Measurements from ENCODE around the gene IGF1R.
"Not testable (repeated sequence)": the region's sequence is repeated elsewhere in the genome, so short reads cannot be mapped to it uniquely, and the experiment has no call there.

Gene IGF1R

GRCh38 chr15:98617328-98617980 is 30.9 kb upstream of the IGF1R start:
- no peaks in the 10 kb centered on the region for H3K9me3 ChIP-seq (ENCODE audit: control insufficient read depth, low read length)

GRCh38 chr15:98618576-98618975 is 29.8 kb upstream of the IGF1R start:
- H3K27me3 ChIP-seq (replicated peaks; ENCODE audit: control insufficient read depth, insufficient read depth, low read length, poor library complexity, severe bottlenecking) = peaks cover 17% of the 10 kb centered on the region
- not testable (repeated sequence) for H3K36me3 ChIP-seq (ENCODE audit: control insufficient read depth, insufficient read depth, low read length); H3K27ac ChIP-seq (ENCODE audit: insufficient read depth, low read length, poor library complexity, severe bottlenecking); H3K4me3 ChIP-seq (ENCODE audit: insufficient read depth, low read depth, low read length, poor library complexity, severe bottlenecking); DNase-seq; H3K4me1 ChIP-seq (ENCODE audit: control insufficient read depth, insufficient read depth, low read length, poor library complexity, severe bottlenecking); H3K9me3 ChIP-seq (ENCODE audit: control insufficient read depth, low read length)

More at GRCh38 chr15:98617328-98617980, 30.9 kb upstream of the IGF1R start:
- H3K27me3 ChIP-seq (replicated peaks; ENCODE audit: control insufficient read depth, insufficient read depth, low read length, poor library complexity, severe bottlenecking) = peaks cover 17% of the 10 kb centered on the region
- no peak for DNase-seq
- H3K36me3 ChIP-seq (ENCODE audit: control insufficient read depth, insufficient read depth, low read length) = no peaks in the 10 kb centered on the region
- no peak overlapping the region for H3K4me3 ChIP-seq (ENCODE audit: insufficient read depth, low read depth, low read length, poor library complexity, severe bottlenecking)
- H3K27ac ChIP-seq (ENCODE audit: insufficient read depth, low read length, poor library complexity, severe bottlenecking) = no peak overlapping the region
- H3K4me1 ChIP-seq (ENCODE audit: control insufficient read depth, insufficient read depth, low read length, poor library complexity, severe bottlenecking) = no peaks in the 10 kb centered on the region

DNA sequence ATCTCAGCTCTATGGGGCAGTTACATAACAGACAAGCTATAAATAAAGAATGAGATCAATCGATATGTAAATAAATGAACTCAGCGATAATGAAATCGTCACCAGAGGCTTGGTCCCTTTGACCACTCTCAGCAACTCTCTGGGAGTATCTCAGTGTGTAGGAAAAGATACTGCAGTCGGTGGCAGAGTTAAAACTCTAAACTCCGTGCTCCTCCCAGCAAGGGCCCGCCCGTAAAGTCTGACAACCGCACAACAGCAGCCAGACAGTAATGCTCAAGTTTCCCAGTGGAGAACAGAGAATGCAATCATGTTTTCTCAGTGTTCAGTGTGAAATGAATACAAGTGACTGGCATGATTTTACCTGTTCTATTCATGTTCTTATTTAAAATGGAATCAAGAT is 28.3 kb upstream of the IGF1R start:
- H3K27ac ChIP-seq (ENCODE audit: insufficient read depth, low read length, poor library complexity, severe bottlenecking) = no peak overlapping the region
- H3K27me3 ChIP-seq (replicated peaks; ENCODE audit: control insufficient read depth, insufficient read depth, low read length, poor library complexity, severe bottlenecking) = peaks cover 17% of the 10 kb centered on the region
- H3K4me3 ChIP-seq (ENCODE audit: insufficient read depth, low read depth, low read length, poor library complexity, severe bottlenecking) = no peak overlapping the region
- no peak for DNase-seq
- no peaks in the 10 kb centered on the region for H3K4me1 ChIP-seq (ENCODE audit: control insufficient read depth, insufficient read depth, low read length, poor library complexity, severe bottlenecking)
- no peaks in the 10 kb centered on the region for H3K36me3 ChIP-seq (ENCODE audit: control insufficient read depth, insufficient read depth, low read length)
- no peaks in the 10 kb centered on the region for H3K9me3 ChIP-seq (ENCODE audit: control insufficient read depth, low read length)

- H3K27me3 ChIP-seq (replicated peaks; ENCODE audit: control insufficient read depth, insufficient read depth, low read length, poor library complexity, severe bottlenecking) = peaks cover 17% of the 10 kb centered on the region
- H3K4me3 ChIP-seq (ENCODE audit: insufficient read depth, low read depth, low read length, poor library complexity, severe bottlenecking) = no peak overlapping the region
- DNase-seq = no peak
- no peaks in the 10 kb centered on the region for H3K4me1 ChIP-seq (ENCODE audit: control insufficient read depth, insufficient read depth, low read length, poor library complexity, severe bottlenecking)
- H3K9me3 ChIP-seq (ENCODE audit: control insufficient read depth, low read length) = no peaks in the 10 kb centered on the region
- H3K27ac ChIP-seq (ENCODE audit: insufficient read depth, low read length, poor library complexity, severe bottlenecking) = no peak overlapping the region
- no peaks in the 10 kb centered on the region for H3K36me3 ChIP-seq (ENCODE audit: control insufficient read depth, insufficient read depth, low read length)
Observed at GRCh38 chr15:98621021-98621420, 27.3 kb upstream of the IGF1R start.

- no peak overlapping the region for H3K27ac ChIP-seq (ENCODE audit: insufficient read depth, low read length, poor library complexity, severe bottlenecking)
- no peaks in the 10 kb centered on the region for H3K9me3 ChIP-seq (ENCODE audit: control insufficient read depth, low read length)
- H3K36me3 ChIP-seq (ENCODE audit: control insufficient read depth, insufficient read depth, low read length) = no peaks in the 10 kb centered on the region
- no peaks in the 10 kb centered on the region for H3K4me1 ChIP-seq (ENCODE audit: control insufficient read depth, insufficient read depth, low read length, poor library complexity, severe bottlenecking)
- no peak for DNase-seq
- H3K4me3 ChIP-seq (ENCODE audit: insufficient read depth, low read depth, low read length, poor library complexity, severe bottlenecking) = no peak overlapping the region
- peaks cover 7% of the 10 kb centered on the region for H3K27me3 ChIP-seq (replicated peaks; ENCODE audit: control insufficient read depth, insufficient read depth, low read length, poor library complexity, severe bottlenecking)
Observed at GRCh38 chr15:98625614-98626013, 22.7 kb upstream of the IGF1R start.

DNA sequence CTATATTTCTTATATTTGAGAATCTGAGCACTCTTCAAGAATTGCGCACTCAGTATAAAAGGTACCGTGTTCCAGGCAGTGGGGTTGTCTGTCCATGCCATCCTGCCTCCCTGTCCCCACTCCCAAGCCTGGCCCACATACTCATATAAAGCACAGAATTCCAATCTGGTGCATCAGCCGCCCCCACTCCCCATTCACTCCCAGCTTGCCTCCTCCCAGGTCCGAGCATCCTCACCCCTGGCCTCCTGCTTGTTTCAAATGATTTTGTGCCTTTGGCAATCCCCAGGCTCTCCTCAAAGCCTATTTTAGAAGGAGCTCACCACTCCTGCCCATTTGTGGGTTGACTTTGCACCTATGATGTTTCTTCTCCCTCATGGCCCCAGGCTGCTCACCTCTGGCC is 22.2 kb upstream of the IGF1R start:
- Histone ChIP-seq H3K27me3 (replicated peaks; ENCODE audit: control insufficient read depth, insufficient read depth, low read length, poor library complexity, severe bottlenecking) (peaks cover 5% of the 10 kb centered on the region), H3K4me1 (ENCODE audit: control insufficient read depth, insufficient read depth, low read length, poor library complexity, severe bottlenecking) (no peaks in the 10 kb centered on the region), H3K9me3 (ENCODE audit: control insufficient read depth, low read length) (no peaks in the 10 kb centered on the region), H3K27ac (ENCODE audit: insufficient read depth, low read length, poor library complexity, severe bottlenecking) (no peak overlapping the region), H3K36me3 (ENCODE audit: control insufficient read depth, insufficient read depth, low read length) (no peaks in the 10 kb centered on the region), H3K4me3 (ENCODE audit: insufficient read depth, low read depth, low read length, poor library complexity, severe bottlenecking) (no peak overlapping the region)
- no peak for DNase-seq

DNA sequence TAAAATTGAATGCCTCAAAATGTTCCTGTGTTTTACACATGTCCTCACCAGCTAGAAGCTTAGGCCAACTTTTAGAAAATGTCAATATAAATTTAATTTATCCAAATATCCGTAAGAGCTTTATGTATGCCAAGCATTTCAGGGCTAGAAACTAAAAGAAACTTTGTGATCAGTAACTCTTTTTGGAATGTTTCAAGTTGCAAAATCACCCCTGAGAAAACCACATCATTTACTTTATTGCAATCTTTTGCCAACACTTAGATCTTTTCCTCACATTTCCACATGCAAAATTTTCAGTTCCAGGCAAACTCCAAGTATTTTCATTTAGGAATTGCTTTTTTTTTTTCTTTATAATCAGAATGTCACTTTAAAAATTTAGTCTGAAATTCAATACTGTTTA is 20.1 kb upstream of the IGF1R start:
- DNase-seq = no peak
- H3K4me3 ChIP-seq (ENCODE audit: insufficient read depth, low read depth, low read length, poor library complexity, severe bottlenecking) = no peak overlapping the region
- no peaks in the 10 kb centered on the region for H3K9me3 ChIP-seq (ENCODE audit: control insufficient read depth, low read length)
- H3K27me3 ChIP-seq (replicated peaks; ENCODE audit: control insufficient read depth, insufficient read depth, low read length, poor library complexity, severe bottlenecking) = no peaks in the 10 kb centered on the region
- no peak overlapping the region for H3K27ac ChIP-seq (ENCODE audit: insufficient read depth, low read length, poor library complexity, severe bottlenecking)
- no peaks in the 10 kb centered on the region for H3K36me3 ChIP-seq (ENCODE audit: control insufficient read depth, insufficient read depth, low read length)
- no peaks in the 10 kb centered on the region for H3K4me1 ChIP-seq (ENCODE audit: control insufficient read depth, insufficient read depth, low read length, poor library complexity, severe bottlenecking)

DNA sequence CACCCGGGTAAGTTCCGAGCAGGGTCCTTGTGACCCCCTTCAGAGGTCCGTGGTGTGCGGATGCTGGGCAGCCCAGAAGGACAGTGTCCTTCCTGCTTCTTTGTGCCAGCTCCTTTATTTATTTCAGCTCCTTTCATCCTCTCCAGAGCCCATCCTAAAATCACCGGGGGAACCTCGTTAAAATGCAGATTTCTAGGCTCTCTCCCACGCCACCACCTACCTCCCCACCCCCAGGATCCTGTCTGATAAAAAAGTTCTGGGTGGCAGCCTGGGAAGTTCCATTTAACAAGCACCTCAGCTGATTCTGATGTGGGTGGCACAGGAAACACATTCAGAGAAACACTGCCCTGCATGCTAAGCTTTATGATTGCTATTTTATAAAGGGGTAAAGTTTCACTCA is 12.5 kb upstream of the IGF1R start:
- Histone ChIP-seq H3K4me3 (ENCODE audit: insufficient read depth, low read depth, low read length, poor library complexity, severe bottlenecking) (no peak overlapping the region), H3K4me1 (ENCODE audit: control insufficient read depth, insufficient read depth, low read length, poor library complexity, severe bottlenecking) (no peaks in the 10 kb centered on the region), H3K27ac (ENCODE audit: insufficient read depth, low read length, poor library complexity, severe bottlenecking) (no peak overlapping the region), H3K27me3 (replicated peaks; ENCODE audit: control insufficient read depth, insufficient read depth, low read length, poor library complexity, severe bottlenecking) (peaks cover 4% of the 10 kb centered on the region), H3K9me3 (ENCODE audit: control insufficient read depth, low read length) (no peaks in the 10 kb centered on the region), H3K36me3 (ENCODE audit: control insufficient read depth, insufficient read depth, low read length) (no peaks in the 10 kb centered on the region)
- DNase-seq = no peak

GRCh38 chr15:98643115-98643514 is 5.2 kb upstream of the IGF1R start:
- Histone ChIP-seq H3K4me3 (ENCODE audit: insufficient read depth, low read depth, low read length, poor library complexity, severe bottlenecking) (no peak overlapping the region), H3K27me3 (replicated peaks; ENCODE audit: control insufficient read depth, insufficient read depth, low read length, poor library complexity, severe bottlenecking) (peaks cover 7% of the 10 kb centered on the region), H3K9me3 (ENCODE audit: control insufficient read depth, low read length) (no peaks in the 10 kb centered on the region), H3K4me1 (ENCODE audit: control insufficient read depth, insufficient read depth, low read length, poor library complexity, severe bottlenecking) (no peaks in the 10 kb centered on the region), H3K36me3 (ENCODE audit: control insufficient read depth, insufficient read depth, low read length) (no peaks in the 10 kb centered on the region), H3K27ac (ENCODE audit: insufficient read depth, low read length, poor library complexity, severe bottlenecking) (no peak overlapping the region)
- no peak for DNase-seq

DNA sequence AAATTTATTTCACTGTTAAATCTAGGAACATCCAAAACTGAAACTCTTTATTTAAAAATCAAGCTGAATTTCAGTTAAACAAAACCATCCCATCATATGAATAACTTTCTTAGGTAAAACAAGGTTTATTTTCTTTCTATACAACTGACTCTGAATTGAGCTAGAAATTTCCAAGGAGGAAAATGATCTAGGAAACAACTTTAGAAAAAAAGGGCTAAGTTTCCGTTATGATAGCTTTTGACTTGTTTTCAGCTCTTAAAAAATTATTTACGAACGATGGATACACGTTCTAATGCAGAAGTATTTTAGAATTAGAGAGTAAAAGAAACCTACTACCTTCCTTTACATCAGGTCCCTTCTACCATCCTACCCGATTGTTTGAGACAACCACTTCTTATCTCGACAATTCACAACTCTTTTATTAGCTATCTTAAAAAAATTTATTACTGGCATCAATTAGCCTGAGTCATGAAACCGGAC is 1.8 kb upstream of the IGF1R start:
- H3K27ac ChIP-seq (ENCODE audit: insufficient read depth, low read length, poor library complexity, severe bottlenecking) = no peak overlapping the region
- no peak for DNase-seq
- H3K27me3 ChIP-seq (replicated peaks; ENCODE audit: control insufficient read depth, insufficient read depth, low read length, poor library complexity, severe bottlenecking) = peaks cover 11% of the 10 kb centered on the region
- no peaks in the 10 kb centered on the region for H3K9me3 ChIP-seq (ENCODE audit: control insufficient read depth, low read length)
- H3K4me3 ChIP-seq (ENCODE audit: insufficient read depth, low read depth, low read length, poor library complexity, severe bottlenecking) = peak overlapping the region; percentile 68
- H3K36me3 ChIP-seq (ENCODE audit: control insufficient read depth, insufficient read depth, low read length) = no peaks in the 10 kb centered on the region
- H3K4me1 ChIP-seq (ENCODE audit: control insufficient read depth, insufficient read depth, low read length, poor library complexity, severe bottlenecking) = peaks cover 11% of the 10 kb centered on the region

Data from effector memory CD4-positive, alpha-beta T cell (primary cell).